D341Med (cell line): ENCODE data around the gene ZNF816.
"Not testable (repeated sequence)": the region's sequence is repeated elsewhere in the genome, so short reads cannot be mapped to it uniquely, and the experiment has no call there.

Experiments
- DNase-seq: peaks from one replicate; pipeline ENCODE4 v3.0.0; 2012; ENCODE audit warnings: low spot score

Gene ZNF816

DNA sequence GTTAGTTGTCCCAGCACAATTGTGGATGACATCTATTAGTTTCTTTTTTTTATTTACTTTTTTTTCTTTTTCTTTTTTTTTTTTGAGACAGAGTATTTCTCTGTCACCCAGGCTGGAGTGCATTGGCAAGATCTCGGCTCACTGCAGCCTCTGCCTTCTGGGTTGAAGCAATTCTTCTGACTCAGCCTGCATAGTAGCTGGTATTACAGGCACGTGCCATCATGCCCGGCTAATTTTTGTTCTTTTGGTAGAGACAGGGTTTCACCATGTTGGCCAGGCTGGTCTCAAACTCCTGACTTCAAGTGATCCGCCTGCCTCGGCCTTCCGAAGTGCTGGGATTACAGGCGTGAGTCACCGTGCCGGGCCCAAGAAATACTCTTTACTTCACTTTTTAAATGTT is 38.0 kb downstream of the ZNF816 start:
- DNase-seq: not testable (repeated sequence)

DNA sequence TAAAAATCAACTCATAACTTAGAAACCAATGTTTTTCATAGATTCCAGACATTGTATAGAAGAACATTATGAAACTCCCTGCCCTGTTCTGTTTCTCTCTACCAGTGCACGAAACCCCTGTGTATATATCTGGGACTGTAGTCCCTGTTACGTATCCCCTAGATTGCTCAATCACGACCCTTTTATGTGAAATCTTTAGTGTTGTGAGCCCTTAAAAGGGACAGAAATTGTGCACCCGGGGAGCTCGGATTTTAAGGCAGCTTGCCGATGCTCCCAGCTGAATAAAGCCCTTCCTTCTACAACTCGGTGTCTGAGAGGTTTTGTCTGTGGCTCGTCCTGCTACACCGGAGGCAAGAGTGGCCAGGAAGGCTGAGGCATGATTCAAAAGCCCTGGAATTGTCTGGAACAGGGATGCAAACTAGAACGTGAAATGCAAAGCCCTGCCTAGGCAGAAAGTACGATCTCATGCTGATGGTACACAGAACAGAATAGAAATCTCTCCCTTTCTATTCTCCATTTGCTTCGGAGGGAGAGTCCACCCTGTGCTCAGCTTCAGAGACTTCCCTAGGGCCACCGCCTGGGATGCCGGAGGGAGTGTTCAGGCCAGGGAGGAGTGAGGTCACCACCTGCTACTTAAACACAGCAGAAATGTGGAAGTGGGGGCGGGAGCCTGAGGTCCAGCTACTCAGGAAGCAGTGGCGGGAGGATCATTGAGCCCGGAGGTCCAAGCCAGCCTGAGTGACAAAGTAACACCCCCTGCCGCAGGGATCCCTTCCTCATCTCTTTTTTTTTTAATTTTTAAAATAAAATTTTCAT is 38.7 kb downstream of the ZNF816 start:
- no peak for DNase-seq

DNA sequence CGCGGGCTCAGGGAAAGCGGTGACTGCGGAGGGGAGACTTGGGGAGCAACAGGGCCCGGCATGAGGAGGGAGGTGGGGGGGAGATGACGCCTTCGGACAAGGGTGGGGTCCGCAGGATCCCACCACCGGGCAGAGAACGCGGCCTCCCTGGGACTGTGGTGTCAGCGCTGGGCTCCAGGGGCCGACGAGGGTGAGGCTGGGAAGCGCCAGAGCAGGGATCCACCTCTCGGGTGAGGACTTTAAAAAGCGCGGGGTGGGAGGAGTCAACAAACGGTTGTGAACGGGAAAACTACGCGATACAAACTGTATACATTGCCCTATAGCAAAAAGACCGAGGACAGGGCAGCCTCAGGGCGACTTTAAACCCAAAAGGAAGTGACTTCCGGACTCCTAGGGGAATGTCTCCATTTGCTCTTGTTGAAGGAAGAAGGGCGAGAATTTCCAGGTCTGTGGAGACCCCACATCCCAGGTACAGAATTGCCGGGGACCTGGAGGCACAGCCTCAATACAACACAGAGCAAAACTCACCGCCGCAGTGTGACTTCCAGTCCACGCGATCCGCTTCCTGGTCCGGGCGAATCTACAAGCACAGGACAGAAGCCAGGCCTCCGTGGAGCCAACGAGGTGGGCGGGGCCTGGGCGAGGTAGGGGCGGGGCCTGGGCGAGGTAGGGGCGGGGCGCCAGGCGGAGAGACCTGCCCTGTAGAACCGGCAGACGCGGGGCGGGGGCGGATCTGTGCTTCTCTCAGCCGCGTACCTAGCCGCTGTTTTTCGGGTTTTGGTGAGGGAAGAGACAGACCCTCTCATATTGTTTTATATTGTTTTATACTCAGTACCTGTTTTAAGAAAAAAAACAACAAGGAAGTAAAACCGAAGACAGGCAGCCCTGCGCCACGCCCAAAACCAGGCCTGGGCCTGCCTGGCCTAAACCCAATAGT is 39.6 kb downstream of the ZNF816 start, which contains the start of gene ZNF888:
Gene ZNF888 (minus strand): TSS at position 588 of the 937 bp plus-strand sequence. CDS start 5,555 bp downstream, outside the sequence.
- peak; percentile 94 for DNase-seq

DNA sequence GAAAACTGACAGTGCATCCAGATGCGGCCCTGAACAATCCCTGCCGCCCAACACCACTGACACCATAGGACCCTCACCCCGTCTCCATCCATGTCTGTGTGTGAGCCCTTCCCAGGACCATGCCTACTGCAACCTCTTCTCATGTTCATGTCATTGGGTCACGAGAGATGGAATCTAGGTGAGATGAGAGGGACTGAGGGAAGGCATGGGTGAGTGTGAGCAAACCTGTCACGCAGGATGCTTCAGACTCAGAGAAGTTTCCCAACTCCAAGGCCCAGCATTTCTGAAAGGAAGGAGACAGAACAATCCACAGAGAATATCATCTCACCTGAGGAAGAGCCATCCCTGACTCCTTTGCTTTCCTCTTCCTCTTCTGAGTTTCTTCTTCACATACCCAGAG is 45.1 kb downstream of the ZNF816 start:
- no peak for DNase-seq

DNA sequence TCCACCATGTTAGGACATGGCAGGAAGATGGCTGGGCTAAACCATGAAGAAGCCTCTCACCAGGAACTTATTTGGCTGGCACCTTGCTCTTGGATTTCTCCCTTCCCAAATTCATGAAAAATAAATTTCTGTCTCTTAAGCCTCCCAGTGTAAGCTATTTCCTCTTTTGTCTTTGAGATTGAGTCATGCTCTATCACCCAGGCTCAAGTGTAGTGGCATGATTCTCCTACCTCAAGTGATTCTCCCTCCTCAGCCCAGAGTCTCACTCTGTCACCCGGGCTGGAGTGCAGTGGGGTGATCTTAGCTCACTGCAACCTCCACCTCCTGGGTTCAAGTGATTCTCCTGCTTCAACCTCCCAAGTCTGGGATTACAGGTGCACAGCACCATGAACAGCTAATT is 52.0 kb downstream of the ZNF816 start:
- DNase-seq: no peak

DNA sequence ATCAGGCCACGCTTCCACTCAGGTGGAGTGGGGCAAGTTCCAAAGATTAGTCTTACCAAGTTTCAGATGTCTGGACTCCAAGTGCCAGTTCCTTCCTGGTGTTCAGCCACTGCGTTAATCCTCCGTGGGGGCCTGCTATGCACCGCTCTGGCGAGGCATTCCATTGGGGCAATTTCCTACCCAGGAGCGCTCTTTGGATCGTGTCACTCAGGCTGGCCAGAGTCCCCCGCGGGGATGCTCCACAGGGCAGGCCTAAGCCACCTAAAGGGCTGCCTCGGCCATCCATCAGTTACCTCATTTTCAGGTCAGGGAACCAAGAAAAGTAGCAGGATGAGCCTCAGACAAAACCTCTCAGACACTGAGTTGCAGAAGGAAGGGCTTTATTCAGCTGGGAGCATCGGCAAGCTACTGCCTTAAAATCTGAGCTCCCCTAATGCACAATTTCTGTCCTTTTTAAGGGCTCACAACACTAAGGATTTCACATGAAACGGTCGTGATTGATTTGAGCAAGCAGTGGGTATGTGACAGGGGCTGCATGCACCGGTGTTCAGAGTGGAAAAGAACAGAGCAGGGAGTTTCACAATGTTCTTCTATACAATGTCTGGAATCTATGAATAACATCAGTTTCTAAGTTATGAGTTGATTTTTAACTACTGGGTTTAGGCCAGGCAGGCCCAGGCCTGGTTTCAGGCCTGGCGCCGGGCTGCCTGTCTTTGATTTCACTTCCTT is 58.5 kb downstream of the ZNF816 start:
- DNase-seq: not testable (repeated sequence)

DNA sequence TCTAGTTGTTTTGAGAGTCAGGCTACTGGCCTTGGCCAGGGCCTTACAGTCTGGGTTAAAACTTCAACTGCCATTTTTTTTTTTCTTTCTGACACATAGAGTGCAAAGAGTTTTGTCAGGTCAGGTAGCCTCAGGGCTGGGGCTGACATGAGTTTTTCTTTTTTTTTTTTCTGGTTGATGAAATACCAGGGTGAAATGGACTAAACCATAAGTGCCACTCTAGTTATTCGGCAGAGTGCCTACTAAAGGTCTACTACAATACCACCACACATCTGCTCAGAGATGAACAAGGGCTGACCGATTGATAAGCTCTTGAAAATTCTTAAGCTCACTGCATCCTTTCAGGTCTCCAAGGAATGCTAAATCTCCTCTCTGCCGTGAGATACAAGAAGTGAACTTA is 60.8 kb downstream of the ZNF816 start:
- no peak for DNase-seq
